HG02623 (cell line): ENCODE data around the gene CRYM.
A peak's percentile ranks its signal among the peaks of the same experiment; 100 is the strongest.
"Not testable (repeated sequence)": the region's sequence is repeated elsewhere in the genome, so short reads cannot be mapped to it uniquely, and the experiment has no call there.

ENCODE experiments used
- ATAC-seq: cut with Tn5 transposase; IDR thresholded peaks from one replicate; pipeline ENCODE4 v1.9.1; 2021; ENCODE audit warnings: moderate library complexity; ENCODE audit not compliant: unreplicated experiment

CRYM gene

DNA sequence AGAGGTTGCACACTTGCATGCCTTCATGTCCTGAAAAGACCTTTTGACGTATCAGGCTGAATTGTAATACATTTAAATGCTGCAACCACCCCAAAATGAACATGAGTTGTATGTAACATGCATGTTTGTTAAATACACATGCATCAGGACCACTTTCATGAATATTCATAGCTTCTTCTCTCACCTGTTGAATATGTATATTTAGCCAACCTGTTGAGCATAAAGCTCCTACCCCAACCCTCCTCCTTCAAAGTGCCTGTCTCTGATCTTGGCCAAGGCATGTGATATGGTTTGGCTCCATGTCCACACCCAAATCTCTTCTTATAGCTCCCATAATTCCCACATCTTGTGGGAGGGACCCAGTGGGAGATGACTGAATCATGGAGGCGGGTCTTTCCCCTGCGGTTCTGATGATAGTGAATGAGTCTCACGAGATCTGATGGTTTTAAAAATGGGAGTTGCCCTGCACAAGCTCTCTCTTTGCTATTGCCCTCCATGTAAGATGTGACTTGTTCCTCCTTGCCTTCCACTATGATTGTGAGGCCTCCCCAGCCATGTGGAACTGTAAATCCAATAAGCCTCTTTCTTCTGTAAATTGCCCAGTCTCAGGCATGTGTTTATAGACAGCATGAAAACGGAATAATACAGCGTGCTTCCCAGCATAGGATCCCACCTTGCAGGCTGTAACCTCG, 3.8 kb upstream of the CRYM start:
- ATAC-seq = no peak

DNA sequence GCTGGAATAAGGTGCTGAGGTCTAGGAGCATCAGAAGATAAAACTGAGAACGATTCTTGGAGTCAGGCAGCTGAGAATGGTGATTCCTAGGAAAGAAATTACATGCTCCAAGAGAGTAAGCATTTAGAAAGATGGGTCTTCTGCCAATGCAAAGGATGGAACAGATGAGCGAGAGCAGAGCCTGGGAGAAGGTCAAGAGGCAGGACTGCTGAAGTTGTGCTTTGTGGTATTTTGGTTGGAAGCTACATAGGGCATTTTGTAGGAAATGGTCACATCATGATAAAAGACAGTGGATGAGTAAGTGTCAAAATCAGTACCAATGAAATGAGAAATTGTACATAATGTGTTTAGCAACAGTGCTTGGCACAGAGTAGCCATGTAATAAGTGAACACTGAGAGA, 1.4 kb upstream of the CRYM start:
- no peak for ATAC-seq

DNA sequence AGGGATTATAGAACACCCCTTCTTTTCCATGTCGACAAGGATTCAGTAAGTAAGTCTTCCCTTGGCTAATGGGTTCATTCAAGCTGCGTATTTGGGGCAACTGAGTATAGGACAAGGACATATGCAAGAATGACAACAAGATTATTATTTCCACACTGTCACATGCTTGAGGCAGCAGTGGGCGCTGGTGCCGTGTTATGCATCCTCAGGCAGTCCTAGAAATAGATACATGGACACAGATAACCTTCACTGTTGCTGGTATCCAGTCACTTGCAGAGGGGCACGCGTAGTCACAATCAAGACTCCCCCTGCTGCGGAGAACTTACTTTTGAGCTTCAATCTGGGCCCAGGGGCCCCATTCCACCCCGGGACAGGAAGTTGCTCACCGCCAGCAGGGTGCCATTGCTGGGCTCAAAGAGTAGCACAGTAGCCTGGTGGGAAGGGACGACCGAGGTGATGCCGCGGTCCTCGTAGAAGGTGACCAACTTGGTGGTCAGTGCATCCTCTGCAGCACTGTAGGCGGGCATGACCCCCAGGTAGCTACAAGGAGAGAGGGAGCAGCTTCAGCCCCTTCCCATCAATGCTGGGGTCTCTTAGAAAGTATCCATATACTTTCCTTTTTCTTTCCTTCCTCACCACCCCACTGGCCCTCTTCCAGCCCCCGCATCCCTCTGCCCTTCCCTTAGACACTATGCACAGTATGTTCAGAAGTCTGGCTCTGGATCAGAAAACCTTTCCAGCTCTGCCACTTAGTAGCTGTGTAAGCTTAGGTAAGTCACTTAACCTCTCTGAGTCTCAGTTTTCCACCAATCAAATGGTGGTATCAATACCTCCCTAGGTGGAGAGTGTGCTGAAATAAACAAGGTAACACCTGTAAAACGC, 804 bp downstream of the CRYM start:
- ATAC-seq = no peak

DNA sequence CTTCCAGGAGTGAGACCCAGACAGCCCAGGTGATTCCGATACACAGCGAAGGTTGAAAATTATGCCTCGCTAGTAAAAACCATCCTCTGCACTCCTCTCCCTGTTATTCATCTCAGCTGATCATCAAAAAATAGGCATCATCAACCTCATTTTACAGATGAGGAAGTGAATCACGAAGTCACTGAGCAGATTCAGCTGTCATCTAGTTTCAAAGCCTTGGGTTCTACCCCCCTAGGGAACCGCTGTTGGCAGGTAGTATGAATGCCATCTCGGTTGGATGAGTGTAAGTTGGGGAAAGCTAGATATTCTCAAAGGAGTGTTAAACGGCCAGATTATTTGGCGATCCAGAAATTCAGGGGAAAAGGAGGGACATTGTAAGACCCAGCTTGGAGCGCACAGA, 2.0 kb downstream of the CRYM start:
- no peak for ATAC-seq

DNA sequence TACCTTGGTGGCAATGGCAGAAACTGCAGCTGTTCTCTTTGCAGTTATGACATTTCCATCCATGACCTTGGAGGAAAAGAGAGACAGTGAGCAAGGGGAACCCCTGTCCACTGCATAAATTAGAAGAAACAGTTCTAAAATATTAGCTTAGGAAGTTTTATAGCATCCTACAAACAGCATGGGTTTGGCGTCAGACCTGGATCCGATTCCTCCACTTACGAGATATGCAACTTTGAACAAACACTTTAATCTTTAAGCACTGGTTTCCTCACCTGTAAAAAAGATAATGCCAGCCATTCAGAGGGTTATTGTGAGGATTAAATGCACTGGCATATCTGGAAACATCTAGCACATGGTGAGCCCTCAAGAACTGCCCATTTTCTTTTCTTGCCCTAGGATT, 2.6 kb downstream of the CRYM start:
- ATAC-seq = no peak

DNA sequence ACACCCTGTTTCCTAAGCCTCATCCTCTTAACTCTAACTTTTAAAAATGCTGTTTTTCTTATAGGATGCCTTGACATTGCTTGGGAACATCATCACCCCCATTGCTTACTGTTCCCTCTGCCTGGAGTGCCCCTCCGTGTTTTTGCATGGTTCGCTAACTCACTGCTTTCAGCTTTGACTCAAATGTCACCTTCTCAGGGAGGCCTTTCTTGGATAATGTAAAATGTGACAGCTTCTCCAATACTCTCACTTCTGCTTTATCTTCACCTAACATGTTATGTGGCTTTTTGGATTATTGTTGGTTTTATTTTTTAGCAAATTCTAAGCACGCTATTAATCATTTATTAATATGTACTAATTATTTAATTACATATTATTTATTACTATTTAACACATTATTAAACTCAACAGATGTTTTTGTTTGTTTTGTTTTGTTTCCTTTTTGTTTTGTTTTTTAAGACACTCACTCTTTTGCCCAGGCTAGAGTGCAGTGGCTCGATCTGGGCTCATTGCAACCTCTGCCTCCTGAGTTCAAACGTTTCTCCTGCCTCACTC, 3.8 kb downstream of the CRYM start:
- ATAC-seq = no peak

DNA sequence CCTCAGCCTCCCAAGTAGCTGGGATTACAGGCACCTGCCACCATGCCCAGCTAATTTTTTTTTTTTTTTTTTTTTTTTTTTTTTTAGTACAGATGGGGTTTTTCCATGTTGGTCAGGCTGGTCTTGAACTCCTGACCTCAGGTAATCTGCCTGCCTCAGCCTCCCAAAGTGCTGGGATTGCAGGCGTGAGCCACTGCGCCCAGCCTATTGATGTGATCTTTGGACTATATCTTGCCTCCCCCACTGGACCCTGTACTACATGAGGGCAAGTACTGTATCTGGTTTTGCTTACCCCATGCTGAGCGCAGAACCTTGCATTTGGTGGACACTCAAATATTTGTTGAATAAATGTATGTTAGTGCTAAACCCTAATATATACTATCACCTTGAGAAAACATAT, 5.3 kb downstream of the CRYM start:
- ATAC-seq = not testable (repeated sequence)

DNA sequence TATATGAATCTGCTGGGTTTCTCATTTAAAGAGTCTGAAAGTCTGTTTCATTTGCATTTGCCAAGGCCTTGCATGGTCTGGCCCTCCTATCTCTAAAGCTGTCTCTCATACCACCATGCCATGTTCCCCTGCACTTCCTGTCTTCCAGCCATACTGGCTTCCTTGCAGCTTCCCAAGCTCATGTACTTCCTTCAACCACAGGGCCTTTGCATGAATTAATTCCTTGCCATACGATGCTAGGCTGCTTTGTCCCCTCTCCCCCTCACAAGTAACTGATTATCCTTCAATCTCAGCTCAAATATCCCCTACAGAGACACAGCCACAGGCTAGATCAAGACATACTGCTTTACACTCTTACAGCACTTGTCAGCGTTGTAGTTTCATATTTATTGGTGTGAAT, 5.8 kb downstream of the CRYM start:
- no peak for ATAC-seq

DNA sequence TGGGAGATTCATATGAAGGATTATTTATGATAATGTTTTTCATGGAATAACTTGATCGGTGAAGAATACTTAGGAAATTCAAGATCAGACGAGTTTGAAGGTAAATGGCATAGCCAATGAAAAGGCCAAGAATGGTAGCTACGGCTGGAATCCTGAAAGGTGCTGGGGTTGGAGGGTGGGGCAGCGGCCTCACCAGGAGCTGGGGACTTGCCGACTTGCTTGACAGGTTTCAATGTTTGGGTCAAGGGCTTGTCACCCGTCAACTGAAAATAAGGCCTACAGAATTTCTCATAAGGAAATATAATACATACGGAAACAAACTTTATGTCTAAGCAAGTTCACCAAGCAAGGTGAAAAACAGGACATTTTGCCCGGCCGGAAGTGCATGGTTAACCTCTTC, 9.9 kb downstream of the CRYM start:
- no peak for ATAC-seq

DNA sequence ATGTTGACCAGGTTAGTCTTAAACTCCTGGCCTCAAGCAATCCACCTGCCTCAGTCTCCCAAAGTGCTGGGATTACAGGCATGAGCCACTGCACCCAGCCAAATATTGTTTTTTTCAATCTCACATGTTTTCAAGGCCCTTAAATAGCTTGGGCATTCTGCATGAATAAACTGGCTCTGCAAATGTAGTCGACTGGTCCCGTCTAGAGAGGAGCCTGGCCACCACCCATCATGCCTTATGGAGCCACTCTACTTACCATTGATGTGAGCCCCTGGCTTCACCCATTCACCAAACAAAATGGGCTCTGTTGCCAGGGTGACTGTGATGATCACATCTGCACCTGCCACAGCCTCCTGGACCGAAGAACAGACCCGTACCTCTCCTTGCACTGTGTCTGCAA, 10.8 kb downstream of the CRYM start:
- no peak for ATAC-seq

DNA sequence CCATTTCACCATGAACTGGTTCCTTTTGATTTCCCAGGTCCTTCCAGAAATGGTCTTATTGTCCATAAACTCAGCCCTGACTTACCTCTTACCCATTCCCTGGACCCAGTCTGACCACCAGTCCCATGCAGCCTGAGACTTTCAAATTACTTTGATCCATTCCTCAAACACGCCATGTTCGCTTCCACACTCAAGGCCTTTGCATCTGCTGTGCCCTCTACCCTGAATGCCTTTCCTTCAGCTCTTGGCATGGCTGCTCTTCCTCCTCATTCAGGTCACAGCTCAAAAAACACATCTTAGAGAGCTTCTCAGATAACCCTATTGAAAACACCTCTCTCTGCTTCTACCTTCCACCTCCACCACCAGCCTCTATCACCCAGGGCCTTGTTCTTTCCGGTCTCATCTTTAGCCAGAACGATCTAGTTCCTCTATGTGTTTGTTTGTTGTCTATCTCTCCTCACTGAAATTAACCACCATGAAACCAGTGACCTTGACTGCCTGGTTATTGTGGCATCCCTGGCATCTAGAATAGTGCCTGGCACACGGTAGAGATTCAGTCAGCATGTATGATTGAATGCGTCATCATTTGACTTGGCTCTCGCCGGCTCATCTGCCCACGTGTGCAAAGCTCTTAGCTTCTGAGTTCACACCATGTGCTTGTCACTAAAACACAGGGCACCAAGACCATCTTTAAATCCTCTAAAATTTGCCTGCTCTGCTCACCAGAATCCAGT, 12.8 kb downstream of the CRYM start:
- ATAC-seq = no peak

DNA sequence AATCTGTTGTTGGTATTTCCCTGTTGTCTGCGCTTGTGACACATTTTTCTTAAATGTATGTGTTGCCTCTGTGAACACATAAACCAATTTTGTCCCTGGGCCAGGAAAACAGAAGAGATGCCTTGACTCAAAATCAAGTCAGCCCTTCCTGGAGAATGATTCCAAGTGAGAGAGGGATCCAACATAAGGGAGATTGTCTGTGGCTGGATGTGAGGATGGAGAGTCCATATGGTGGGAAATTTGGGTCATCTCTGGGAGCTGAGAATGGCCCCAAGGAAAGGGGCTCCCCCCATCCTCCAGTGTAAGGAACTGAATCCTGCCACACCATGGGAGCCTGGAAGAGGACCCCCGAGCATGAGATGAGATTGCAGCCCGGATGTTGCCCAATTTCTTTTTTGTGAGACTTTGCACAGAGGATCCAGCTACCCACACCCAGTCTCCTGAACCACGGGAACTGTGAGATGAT, 13.5 kb downstream of the CRYM start:
- no peak for ATAC-seq

DNA sequence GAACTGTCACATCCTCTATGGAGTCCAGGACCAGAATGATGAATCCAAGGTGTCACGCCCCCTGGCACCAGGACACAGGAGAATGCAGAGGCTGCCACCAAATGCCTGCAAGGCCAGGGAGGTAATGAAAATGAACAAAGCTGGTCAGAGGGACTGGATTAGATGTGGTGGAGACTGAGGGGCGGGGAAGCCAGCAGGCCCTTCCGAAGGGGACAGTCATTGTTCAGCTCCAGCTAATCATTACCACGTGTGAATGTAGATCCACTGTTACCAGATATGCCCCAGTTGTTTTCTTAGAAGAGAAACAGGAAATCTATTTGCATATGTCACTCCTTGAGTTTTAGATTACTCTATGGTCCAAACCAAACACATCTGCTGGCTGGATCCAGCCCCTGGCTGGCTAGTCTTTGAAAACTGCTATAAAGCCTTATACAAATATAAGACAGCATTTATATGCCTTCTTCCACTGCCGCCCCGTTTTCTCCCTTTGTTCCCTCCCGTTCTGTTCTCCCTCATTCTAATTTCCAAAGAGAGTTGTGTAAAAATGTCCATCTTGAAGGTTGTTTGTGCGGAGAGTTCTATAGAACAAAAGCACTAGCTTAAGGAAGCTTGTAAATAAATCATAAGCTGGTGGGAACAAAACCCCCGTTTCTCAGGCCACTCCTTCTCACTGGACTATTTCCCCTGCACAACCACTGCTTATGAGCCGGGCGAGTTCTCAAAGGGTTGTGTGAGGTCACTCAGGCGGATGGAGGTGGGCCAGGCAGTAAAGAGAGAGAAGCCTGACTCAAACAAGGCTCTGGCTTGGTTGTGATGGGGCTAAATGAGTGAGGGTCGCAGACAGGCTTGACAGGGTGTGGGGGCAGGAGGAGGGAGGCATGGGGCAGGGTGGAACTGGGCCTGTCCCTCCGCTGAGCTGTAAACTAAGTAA, 14.2 kb downstream of the CRYM start:
- peak; percentile 74 for ATAC-seq

DNA sequence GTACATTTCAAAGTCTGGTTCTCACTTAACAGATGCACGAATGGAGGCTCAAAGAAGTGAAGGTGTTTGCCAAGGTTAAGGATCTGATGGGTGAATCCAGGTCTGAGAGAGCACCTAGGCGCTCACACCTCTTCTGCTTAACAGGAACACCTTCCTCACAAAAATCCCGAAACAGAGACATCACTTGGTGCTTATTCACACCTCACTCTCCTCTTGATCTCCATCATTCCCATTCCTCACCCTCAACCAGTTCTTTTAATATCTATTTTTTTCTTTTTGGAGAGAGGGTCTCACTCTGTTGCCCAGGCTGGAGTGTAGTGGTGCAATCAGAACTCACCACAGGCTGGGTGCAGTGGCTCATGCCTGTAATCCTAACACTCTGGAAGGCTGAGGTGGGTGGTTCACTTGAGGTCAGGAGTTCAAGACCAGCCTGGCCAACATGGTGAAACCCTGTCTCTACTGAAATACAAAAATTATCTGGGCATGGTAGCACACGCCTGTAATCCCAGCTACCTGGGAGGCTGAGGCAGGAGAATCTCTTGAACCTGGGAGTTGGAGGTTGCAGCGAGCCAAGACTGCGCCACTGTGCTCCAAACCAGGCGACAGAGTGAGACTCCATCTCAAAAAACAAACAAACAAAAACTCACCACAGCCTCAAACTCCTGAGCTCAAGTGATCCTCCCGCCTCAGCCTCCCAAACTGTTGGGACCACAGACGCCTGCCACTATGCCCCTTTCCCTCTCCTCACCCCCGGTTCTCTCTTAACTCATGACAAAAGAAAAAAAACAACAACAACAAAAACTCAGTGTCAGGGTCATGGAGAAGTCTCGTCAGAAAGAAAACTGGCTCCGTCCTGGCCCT, 15.1 kb downstream of the CRYM start:
- ATAC-seq = no peak

DNA sequence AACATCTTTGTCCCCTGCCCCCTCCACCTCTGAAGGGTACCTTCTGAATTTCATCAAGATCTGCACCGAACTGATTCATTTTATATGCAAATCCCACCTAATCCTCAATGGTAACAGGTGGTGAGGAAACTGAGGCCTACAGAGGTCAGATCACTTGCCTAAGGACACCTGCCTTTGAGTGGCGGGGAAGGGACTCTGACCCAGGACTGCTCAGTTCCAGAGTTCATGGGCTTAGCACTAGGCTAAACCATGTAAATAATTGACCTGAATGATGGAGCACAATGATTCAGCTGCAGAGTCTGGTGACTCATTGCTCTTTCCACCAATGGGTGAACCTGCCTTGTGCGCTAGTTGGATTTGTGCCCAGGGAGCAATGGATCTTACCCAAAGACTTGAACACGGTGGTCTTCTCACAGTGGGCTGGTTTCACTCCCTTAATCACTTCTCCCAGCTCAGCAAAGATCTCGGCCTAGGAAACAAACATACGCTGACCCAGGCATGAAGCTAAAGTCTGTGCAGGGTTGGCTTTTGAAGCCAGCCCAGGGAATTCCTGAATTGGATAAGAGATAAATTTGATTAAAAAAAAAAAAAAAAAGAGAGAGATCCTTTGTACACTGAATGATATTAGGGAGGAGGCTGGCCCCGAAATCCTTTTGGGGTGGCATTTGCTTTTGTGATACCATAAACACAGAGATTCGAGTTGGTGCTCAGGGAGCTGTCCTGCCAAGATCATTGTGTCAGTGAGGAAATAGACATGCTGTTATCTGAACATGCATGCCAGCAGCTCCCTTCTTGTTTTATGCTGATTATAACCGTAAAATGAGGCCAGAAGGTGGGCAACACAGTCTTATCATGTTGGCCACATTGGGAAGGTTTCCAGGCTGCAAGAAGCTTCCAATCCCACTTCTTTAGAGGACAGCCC, 17.0 kb downstream of the CRYM start:
- no peak for ATAC-seq

DNA sequence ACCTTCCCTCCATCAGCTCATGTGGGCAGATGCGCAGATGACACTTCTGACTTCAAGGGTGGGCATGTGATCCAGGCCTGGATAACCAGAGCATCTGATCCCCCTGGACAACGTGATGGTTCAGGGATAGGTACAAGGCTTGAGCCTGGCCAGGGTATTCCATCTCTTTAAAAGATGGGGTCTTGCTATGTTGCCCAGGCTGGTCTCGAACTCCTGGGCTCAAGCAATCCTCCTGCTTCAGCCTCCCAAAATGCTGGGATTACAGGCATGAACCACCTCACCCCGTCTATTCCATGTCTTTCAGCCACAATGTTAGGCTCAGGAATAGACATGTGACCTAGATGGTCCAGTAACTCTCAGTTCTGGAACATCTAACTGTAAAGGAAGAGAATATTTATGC, 20.8 kb downstream of the CRYM start:
- ATAC-seq = no peak

DNA sequence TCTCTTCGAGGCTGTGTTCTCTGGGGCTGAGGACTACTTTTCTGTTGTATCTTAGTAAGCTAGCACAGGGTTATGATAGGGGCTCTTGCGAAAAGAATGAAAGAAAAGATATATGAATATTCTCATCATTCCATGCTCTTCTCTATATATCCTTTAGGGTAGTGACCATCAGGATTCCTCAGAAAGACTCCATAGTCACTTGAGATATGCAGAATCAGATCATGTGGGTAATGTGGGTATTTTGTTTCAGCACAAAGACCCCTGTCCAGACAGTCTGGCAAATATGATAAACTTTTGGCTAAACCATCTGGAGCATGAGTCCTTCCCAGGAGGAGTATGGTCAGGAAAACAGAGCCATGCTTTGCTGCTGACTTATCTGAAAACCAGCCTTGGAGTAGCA, 21.5 kb downstream of the CRYM start:
- no peak for ATAC-seq

DNA sequence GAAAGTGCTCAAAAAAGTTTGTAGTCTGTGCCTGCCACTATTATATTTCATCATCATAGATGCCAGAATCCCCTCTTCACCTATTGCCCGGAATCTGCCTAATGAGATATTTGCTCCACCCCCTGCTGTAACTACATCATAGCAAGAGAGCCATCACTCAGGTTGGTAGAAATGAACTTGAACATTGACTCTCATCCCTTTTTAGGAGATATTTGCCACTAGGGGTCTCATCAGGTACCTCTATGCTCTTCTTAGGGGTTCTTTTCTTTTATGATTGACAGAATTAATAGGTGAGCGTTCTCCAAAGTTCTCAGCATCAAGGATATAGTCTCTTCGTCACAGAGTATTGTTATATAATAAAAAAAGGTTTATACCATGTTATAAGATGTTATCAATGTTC, 24.6 kb downstream of the CRYM start:
- ATAC-seq = no peak
